NCI-H510A (cell line): Measurements from ENCODE around the gene SLX4IP.
"Not testable (repeated sequence)": the region's sequence is repeated elsewhere in the genome, so short reads cannot be mapped to it uniquely, and the experiment has no call there.

ENCODE experiments used
- DNase-seq: peaks from one replicate; lab custom pipeline; 2025; lab: John Stamatoyannopoulos, UW

Gene SLX4IP

GRCh38 chr20:10604865-10605440 lies 169.8 kb downstream of the SLX4IP start:
- DNase-seq, result no peak

- DNase-seq, result no peak
Observed at GRCh38 chr20:10605547-10606195, 170.6 kb downstream of the SLX4IP start.

GRCh38 chr20:10609276-10609675 lies 174.2 kb downstream of the SLX4IP start:
- DNase-seq, result no peak

GRCh38 chr20:10609770-10610169 lies 174.7 kb downstream of the SLX4IP start:
- no peak for DNase-seq

GRCh38 chr20:10610251-10610650 lies 175.1 kb downstream of the SLX4IP start:
- no peak for DNase-seq

GRCh38 chr20:10611357-10611756 lies 176.3 kb downstream of the SLX4IP start:
- no peak for DNase-seq

GRCh38 chr20:10613426-10613825 lies 178.3 kb downstream of the SLX4IP start:
- not testable (repeated sequence) for DNase-seq

- no peak for DNase-seq
Observed at GRCh38 chr20:10613911-10614310, 178.8 kb downstream of the SLX4IP start.

- no peak for DNase-seq
Observed at GRCh38 chr20:10616212-10616611, 181.1 kb downstream of the SLX4IP start.

GRCh38 chr20:10617549-10618133 lies 182.5 kb downstream of the SLX4IP start:
- not testable (repeated sequence) for DNase-seq

- no peak for DNase-seq
Observed at GRCh38 chr20:10618611-10619245, 183.6 kb downstream of the SLX4IP start.

GRCh38 chr20:10619427-10619826 lies 184.3 kb downstream of the SLX4IP start:
- DNase-seq, result no peak

- no peak for DNase-seq
Observed at GRCh38 chr20:10621149-10621548, 186.0 kb downstream of the SLX4IP start.

GRCh38 chr20:10622657-10623418 lies 187.7 kb downstream of the SLX4IP start:
- no peak for DNase-seq

- no peak for DNase-seq
Observed at GRCh38 chr20:10625641-10626040, 190.5 kb downstream of the SLX4IP start.

GRCh38 chr20:10626896-10627295 lies 191.8 kb downstream of the SLX4IP start:
- DNase-seq, result no peak

GRCh38 chr20:10629946-10630650 lies 195.0 kb downstream of the SLX4IP start:
- DNase-seq, result no peak

GRCh38 chr20:10631126-10631525 lies 196.0 kb downstream of the SLX4IP start:
- DNase-seq, result no peak

- no peak for DNase-seq
Observed at GRCh38 chr20:10632721-10633509, 197.8 kb downstream of the SLX4IP start.

GRCh38 chr20:10633718-10634117 lies 198.6 kb downstream of the SLX4IP start:
- no peak for DNase-seq

- no peak for DNase-seq
Observed at GRCh38 chr20:10634211-10634610, 199.1 kb downstream of the SLX4IP start.
